Measurements from ENCODE around the gene ARL10. TPM values are rescaled to one million over a fixed set of nuclear protein-coding genes. Genes with fewer than 3 reads are reported as not detected.

Gene ARL10
- total RNA-seq, 1 donor from 2014 or later = 9.1 TPM

DNA sequence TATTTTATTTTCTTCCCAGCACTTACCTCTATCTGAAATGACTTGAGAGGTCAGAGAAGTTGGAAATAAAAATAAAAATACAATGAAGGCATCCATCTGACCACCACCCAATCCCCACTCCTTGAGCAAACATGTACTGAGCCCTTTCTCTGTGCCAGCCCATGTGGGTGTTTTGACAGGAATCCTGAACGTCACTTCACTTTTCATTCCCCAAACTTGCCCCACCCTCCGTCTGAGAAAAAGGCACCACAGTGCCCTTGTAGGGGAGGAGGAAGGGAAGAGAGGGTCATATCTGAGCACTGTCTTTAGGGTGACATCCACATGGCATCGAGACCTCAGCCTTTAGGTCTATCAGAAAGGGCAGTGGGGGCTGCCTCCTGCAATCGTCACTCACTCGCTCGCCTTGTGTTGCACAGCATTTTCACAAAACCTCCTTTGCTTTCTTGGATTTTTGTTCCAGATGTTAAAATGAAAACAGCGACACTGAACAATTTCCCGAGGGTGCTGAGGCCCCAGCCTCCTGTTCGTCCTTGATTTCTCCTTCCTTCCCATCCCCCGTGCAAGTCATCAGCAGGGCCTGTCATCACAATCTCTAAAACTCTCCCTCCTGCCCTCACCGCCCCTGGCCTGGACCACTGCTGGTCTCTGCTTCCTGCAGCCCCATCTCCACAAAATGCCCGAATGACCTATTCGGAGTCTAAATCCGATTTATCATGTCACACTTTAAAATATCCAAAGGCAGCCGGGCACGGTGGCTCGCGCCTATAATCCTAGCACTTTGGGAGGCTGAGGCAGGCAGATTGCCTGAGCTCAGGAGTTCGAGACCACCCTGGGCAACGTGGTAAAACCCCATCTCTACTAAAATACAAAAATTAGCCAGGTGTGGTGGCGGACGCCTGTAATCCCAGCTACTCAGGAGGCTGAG, 36.3 kb downstream of the ARL10 start:
- H3K9me3 ChIP-seq (ENCODE audit: low read depth) = no peaks in the 10 kb centered on the region
- peaks cover 4% of the 10 kb centered on the region for H3F3A ChIP-seq (ENCODE audit: low read depth)
- no peak overlapping the region for H3K27ac ChIP-seq
- H3K36me3 Mint-ChIP-seq = no peaks in the 10 kb centered on the region
- H4K20me1 ChIP-seq (ENCODE audit: low read depth) = no peaks in the 10 kb centered on the region
- H3K4me1 ChIP-seq = peaks cover 5% of the 10 kb centered on the region
- no peak for TF ChIP-seq EZH2phosphoT487 (IDR thresholded peaks at IDR 0.05)
- no peak for TF ChIP-seq CTCF (IDR thresholded peaks at IDR 0.05)
- TF ChIP-seq EZH2 (IDR thresholded peaks at IDR 0.05) = no peak
- H3K27ac Mint-ChIP-seq = peak overlapping the region; percentile 22
- no peak overlapping the region for H2AFZ ChIP-seq (replicated peaks)
- no peak overlapping the region for H3K4me3 ChIP-seq
- no peak overlapping the region for H3K4me3 Mint-ChIP-seq
- no peak overlapping the region for H3K9ac ChIP-seq
- peaks cover 2% of the 10 kb centered on the region for H3K27me3 Mint-ChIP-seq (ENCODE audit: insufficient read depth, low read depth)
- H3K27me3 ChIP-seq = no peaks in the 10 kb centered on the region
- DNase-seq (ENCODE audit: low spot score) = no peak
- no peak overlapping the region for H3K4me2 ChIP-seq
- H3K79me2 ChIP-seq (ENCODE audit: low read depth) = no peaks in the 10 kb centered on the region
- H3K4me1 Mint-ChIP-seq = peaks cover 2% of the 10 kb centered on the region
- H3K36me3 ChIP-seq = no peaks in the 10 kb centered on the region
- H3K9me3 Mint-ChIP-seq = no peaks in the 10 kb centered on the region

DNA sequence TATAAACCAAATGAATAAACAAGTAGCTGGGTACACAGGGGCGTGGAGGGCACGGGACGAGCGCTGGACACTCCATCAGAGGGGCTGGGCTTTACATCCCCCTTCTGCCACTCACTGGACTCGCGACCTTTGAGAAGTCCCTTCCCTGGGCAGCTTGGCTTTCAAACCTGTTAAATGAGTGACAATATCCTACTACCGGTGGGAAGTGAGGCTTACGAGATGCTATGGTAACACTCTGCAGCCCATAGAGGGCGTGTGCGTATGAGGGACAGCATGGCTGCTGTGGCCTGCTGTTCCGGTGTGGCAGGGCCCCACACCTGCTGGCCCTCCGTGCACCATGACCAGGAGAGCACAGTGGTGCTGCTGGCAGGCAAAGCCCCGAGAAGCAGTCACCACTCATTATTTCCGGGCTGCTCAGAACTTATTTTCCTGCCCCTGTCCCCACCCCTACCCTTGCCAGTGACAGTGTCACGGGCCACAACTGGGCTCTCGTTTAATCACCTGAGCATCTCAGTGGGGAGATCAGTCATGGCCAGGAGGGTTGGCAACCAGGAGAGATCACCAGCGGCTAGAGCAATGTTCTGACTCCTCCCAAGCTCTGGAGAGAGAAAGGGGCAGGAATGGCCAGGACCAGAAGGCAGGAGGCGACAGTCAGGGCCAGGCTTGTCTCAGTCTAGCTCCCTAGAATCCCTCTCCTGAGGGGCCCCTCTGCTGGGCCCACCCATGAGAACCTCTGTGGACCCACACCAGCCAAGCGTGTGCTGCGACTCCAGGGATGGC, 40.6 kb downstream of the ARL10 start:
- Mint-ChIP-seq H3K27ac (peak overlapping the region; percentile 74), H3K4me1 (peaks cover 2% of the 10 kb centered on the region), H3K4me3 (no peak overlapping the region), H3K9me3 (no peaks in the 10 kb centered on the region), H3K27me3 (ENCODE audit: insufficient read depth, low read depth) (peaks cover 2% of the 10 kb centered on the region), H3K36me3 (no peaks in the 10 kb centered on the region)
- DNase-seq (ENCODE audit: low spot score) = peak; percentile 61
- H3K4me3 ChIP-seq = no peak overlapping the region
- no peaks in the 10 kb centered on the region for H4K20me1 ChIP-seq (ENCODE audit: low read depth)
- H3K9me3 ChIP-seq (ENCODE audit: low read depth) = no peaks in the 10 kb centered on the region
- TF ChIP-seq CTCF (IDR thresholded peaks at IDR 0.05) = peak; percentile 41
- no peak for TF ChIP-seq EZH2phosphoT487 (IDR thresholded peaks at IDR 0.05)
- no peak for TF ChIP-seq EZH2 (IDR thresholded peaks at IDR 0.05)
- no peaks in the 10 kb centered on the region for H3K27me3 ChIP-seq
- H3K9ac ChIP-seq = no peak overlapping the region
- H3K4me1 ChIP-seq = peaks cover 5% of the 10 kb centered on the region
- no peak overlapping the region for H2AFZ ChIP-seq (replicated peaks)
- peaks cover 7% of the 10 kb centered on the region for H3F3A ChIP-seq (ENCODE audit: low read depth)
- no peak overlapping the region for H3K27ac ChIP-seq
- H3K4me2 ChIP-seq = no peak overlapping the region
- H3K79me2 ChIP-seq (ENCODE audit: low read depth) = no peaks in the 10 kb centered on the region
- no peaks in the 10 kb centered on the region for H3K36me3 ChIP-seq

DNA sequence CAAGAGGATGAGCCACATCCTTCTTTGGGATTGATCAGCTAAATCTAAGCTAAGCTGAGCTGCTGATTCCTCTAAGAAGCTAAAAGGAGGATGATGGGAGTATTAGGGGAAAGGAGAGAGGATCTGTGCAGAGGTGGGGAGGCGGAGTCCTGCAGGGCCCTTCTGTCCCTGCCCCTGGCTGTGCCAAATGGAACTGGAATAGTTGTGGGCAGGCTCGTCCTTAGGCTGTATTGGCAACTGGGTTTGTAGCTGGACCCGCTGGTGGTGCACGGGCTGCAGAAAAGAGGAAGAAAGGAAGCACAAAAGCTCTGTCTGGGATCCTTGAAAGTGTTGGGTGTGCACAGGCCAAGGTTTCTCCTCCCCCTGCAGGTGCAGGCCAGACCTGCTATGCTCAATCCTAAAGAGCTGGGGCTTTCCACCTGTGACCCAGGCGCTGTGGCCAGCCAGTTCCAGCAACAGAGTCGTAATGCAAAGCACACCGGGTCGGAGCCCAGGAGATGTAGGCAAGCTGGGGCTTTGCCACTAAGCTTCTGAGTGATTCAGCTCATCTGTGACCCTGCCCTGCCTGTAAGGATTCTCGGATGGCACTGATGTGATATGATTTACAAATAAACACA, 41.3 kb downstream of the ARL10 start:
- no peaks in the 10 kb centered on the region for H3K36me3 Mint-ChIP-seq
- Histone ChIP-seq H3K4me1 (peaks cover 5% of the 10 kb centered on the region), H3K9ac (no peak overlapping the region), H3K4me3 (no peak overlapping the region), H3K79me2 (ENCODE audit: low read depth) (no peaks in the 10 kb centered on the region), H3K27ac (no peak overlapping the region), H2AFZ (replicated peaks) (no peak overlapping the region), H3F3A (ENCODE audit: low read depth) (peaks cover 7% of the 10 kb centered on the region), H3K27me3 (no peaks in the 10 kb centered on the region), H3K36me3 (no peaks in the 10 kb centered on the region), H3K9me3 (ENCODE audit: low read depth) (no peaks in the 10 kb centered on the region), H3K4me2 (no peak overlapping the region), H4K20me1 (ENCODE audit: low read depth) (no peaks in the 10 kb centered on the region)
- peak overlapping the region; percentile 74 for H3K27ac Mint-ChIP-seq
- DNase-seq (ENCODE audit: low spot score) = no peak
- H3K27me3 Mint-ChIP-seq (ENCODE audit: insufficient read depth, low read depth) = peaks cover 4% of the 10 kb centered on the region
- no peak for TF ChIP-seq CTCF (IDR thresholded peaks at IDR 0.05)
- no peak for TF ChIP-seq EZH2phosphoT487 (IDR thresholded peaks at IDR 0.05)
- no peak for TF ChIP-seq EZH2 (IDR thresholded peaks at IDR 0.05)
- H3K4me3 Mint-ChIP-seq = no peak overlapping the region
- H3K4me1 Mint-ChIP-seq = peaks cover 2% of the 10 kb centered on the region
- no peaks in the 10 kb centered on the region for H3K9me3 Mint-ChIP-seq

Measured in neural progenitor cell (in vitro differentiated cells).